NK-92 treated with Interleukin-12 subunit alpha and Interleukin-12 subunit beta, amount 100 ng/mL, for 24 hours (cell line): ENCODE results near the gene CYTL1.
"Not testable (repeated sequence)": the region's sequence is repeated elsewhere in the genome, so short reads cannot be mapped to it uniquely, and the experiment has no call there.

Experiments used
- DNase-seq: peaks from one replicate; lab custom pipeline; 2025; lab: John Stamatoyannopoulos, UW

Gene CYTL1

GRCh38 chr4:4996935-4997334 is 22.3 kb downstream of the CYTL1 start:
- not testable (repeated sequence) for DNase-seq

- DNase-seq, result no peak
Measured at GRCh38 chr4:4995908-4996265, 23.4 kb downstream of the CYTL1 start.

GRCh38 chr4:4995103-4995907 is 24.0 kb downstream of the CYTL1 start:
- no peak for DNase-seq

GRCh38 chr4:4994312-4995097 is 24.8 kb downstream of the CYTL1 start:
- no peak for DNase-seq

GRCh38 chr4:4992833-4993232 is 26.4 kb downstream of the CYTL1 start:
- no peak for DNase-seq

GRCh38 chr4:4991541-4992099 is 27.6 kb downstream of the CYTL1 start:
- no peak for DNase-seq

GRCh38 chr4:4990857-4991540 is 28.3 kb downstream of the CYTL1 start:
- DNase-seq, result no peak

GRCh38 chr4:4990329-4990728 is 28.9 kb downstream of the CYTL1 start:
- DNase-seq, result no peak

GRCh38 chr4:4989083-4989622 is 30.1 kb downstream of the CYTL1 start:
- no peak for DNase-seq

- no peak for DNase-seq
Measured at GRCh38 chr4:4987656-4988055, 31.6 kb downstream of the CYTL1 start.

GRCh38 chr4:4986841-4987240 is 32.4 kb downstream of the CYTL1 start:
- DNase-seq, result no peak

- DNase-seq, result no peak
Measured at GRCh38 chr4:4985844-4986243, 33.4 kb downstream of the CYTL1 start.

- no peak for DNase-seq
Measured at GRCh38 chr4:4985036-4985435, 34.2 kb downstream of the CYTL1 start.

- DNase-seq, result no peak
Measured at GRCh38 chr4:4984186-4984585, 35.1 kb downstream of the CYTL1 start.

- no peak for DNase-seq
Measured at GRCh38 chr4:4981827-4982226, 37.4 kb downstream of the CYTL1 start.

- no peak for DNase-seq
Measured at GRCh38 chr4:4981427-4981826, 37.8 kb downstream of the CYTL1 start.

GRCh38 chr4:4980621-4981230 is 38.5 kb downstream of the CYTL1 start:
- DNase-seq, result no peak

GRCh38 chr4:4979971-4980370 is 39.3 kb downstream of the CYTL1 start:
- DNase-seq, result no peak

- no peak for DNase-seq
Measured at GRCh38 chr4:4974727-4975126, 44.5 kb downstream of the CYTL1 start.

GRCh38 chr4:4971796-4972195 is 47.5 kb downstream of the CYTL1 start:
- DNase-seq, result no peak

- DNase-seq, result no peak
Measured at GRCh38 chr4:4969298-4969697, 50.0 kb downstream of the CYTL1 start.
